HepG2 (cell line): ENCODE measurements around the gene RHOV. TPM values are rescaled to one million over a fixed set of nuclear protein-coding genes. Genes with fewer than 3 reads are reported as not detected.

Source experiments
- CENPBD1 ChIP-seq: sonication (generic); formaldehyde crosslinking; IDR thresholded peaks from 2 replicates; pipeline ENCODE4 v1.8.0; 2022; ENCODE audit warnings: missing genetic modification reagents, low read depth, mild to moderate bottlenecking, borderline replicate concordance
- ETV5 ChIP-seq: IDR thresholded peaks from 2 replicates; pipeline ENCODE4 v1.6.1; 2018; ENCODE audit warnings: missing biosample characterization, missing genetic modification reagents, inconsistent platforms, borderline replicate concordance
- GABPA ChIP-seq, 2 experiments: IDR thresholded peaks; 2 replicates each; pipeline ENCODE4 v1.6.1; 2011 to 2016; ENCODE audit warnings: low read depth in 2 of 2, low read length in 1 of 2, missing biosample characterization in 1 of 2, missing genetic modification characterization in 1 of 2
- HMGA1 ChIP-seq: sonication (generic); formaldehyde crosslinking; conservative IDR thresholded peaks from 2 replicates; pipeline ENCODE4 v1.4.0; 2020; ENCODE audit warnings: missing genetic modification reagents
- HMGXB3 ChIP-seq: sonication (generic); formaldehyde crosslinking; IDR thresholded peaks from 2 replicates; pipeline ENCODE4 v1.4.0; 2020; ENCODE audit warnings: missing genetic modification reagents, borderline replicate concordance
- KLF9 ChIP-seq: IDR thresholded peaks from 2 replicates; pipeline ENCODE4 v1.6.1; 2016; ENCODE audit warnings: low read depth
- LBX2 ChIP-seq: sonication (generic); formaldehyde crosslinking; IDR thresholded peaks from 2 replicates; pipeline ENCODE4 v1.5.0; 2020; ENCODE audit warnings: missing genetic modification reagents, mild to moderate bottlenecking, borderline replicate concordance
- NR2C2 ChIP-seq: sonication (generic); formaldehyde crosslinking; IDR thresholded peaks from 2 replicates; pipeline ENCODE4 v1.4.0; 2020; ENCODE audit warnings: missing genetic modification reagents, mild to moderate bottlenecking, moderate library complexity, borderline replicate concordance
- POGZ ChIP-seq: sonication (generic); formaldehyde crosslinking; IDR thresholded peaks from 2 replicates; pipeline ENCODE4 v1.4.0; 2020; ENCODE audit warnings: mild to moderate bottlenecking, missing genetic modification reagents
- RBAK ChIP-seq: sonication (generic); formaldehyde crosslinking; IDR thresholded peaks from 2 replicates; pipeline ENCODE4 v1.5.1; 2020; ENCODE audit warnings: mild to moderate bottlenecking, missing genetic modification reagents
- RORA ChIP-seq: sonication (generic); formaldehyde crosslinking; IDR thresholded peaks from 2 replicates; pipeline ENCODE4 v1.5.0; 2020; ENCODE audit warnings: mild to moderate bottlenecking, missing genetic modification reagents, moderate library complexity
- SAP130 ChIP-seq: IDR thresholded peaks from 2 replicates; pipeline ENCODE4 v1.6.1; 2016; ENCODE audit warnings: low read depth
- SOX13 ChIP-seq, 3 experiments: fragments of 450-650 bp in 1 of 3; sonication (generic) in 1 of 3; formaldehyde crosslinking in 1 of 3; IDR thresholded peaks in 2 of 3; conservative IDR thresholded peaks in 1 of 3; 2 replicates each; pipeline versions ENCODE4 v1.5.0 to v1.6.1; 2016 to 2020; ENCODE audit warnings: antibody characterized with exemption in 1 of 3, mild to moderate bottlenecking in 1 of 3, missing compliant biosample characterization in 1 of 3, missing genetic modification reagents in 1 of 3, moderate library complexity in 1 of 3
- SRSF9 ChIP-seq: fragments of 200-400 bp; formaldehyde crosslinking; IDR thresholded peaks from 2 replicates; pipeline ENCODE4 v1.6.1; 2018; ENCODE audit warnings: borderline replicate concordance, mild to moderate bottlenecking, low read depth, low read length; ENCODE audit not compliant: insufficient read depth, poor library complexity, severe bottlenecking
- ZNF263 ChIP-seq: sonication (generic); formaldehyde crosslinking; IDR thresholded peaks from 2 replicates; pipeline ENCODE4 v1.4.0; 2020; ENCODE audit warnings: missing genetic modification reagents
- ZNF567 ChIP-seq: sonication (generic); formaldehyde crosslinking; IDR thresholded peaks from 2 replicates; pipeline ENCODE4 v1.8.1; 2023; ENCODE audit warnings: mild to moderate bottlenecking, missing genetic modification reagents, borderline replicate concordance
- ZNF777 ChIP-seq: sonication (generic); formaldehyde crosslinking; IDR thresholded peaks from 2 replicates; pipeline ENCODE4 v1.4.0; 2020; ENCODE audit warnings: missing genetic modification reagents
- polyA plus RNA-seq, 8 experiments: library from polyadenylated mRNA; depleted of rRNA in 3 of 8; stranded (reverse) in 7 of 8; unstranded in 1 of 8; fragments of >200 nt; fragmentation: Illumina TruSeq in 4 of 8; extraction: Trizol in 4 of 8; gene quantifications; 2 replicates each; pipeline versions ENCODE4 v1.2.1 to v1.2.3, GENCODE V29; 2011 to 2016; ENCODE audit warnings: low read depth in 4 of 8, missing spikeins in 1 of 8, mixed read lengths in 1 of 8; ENCODE audit not compliant: insufficient read depth in 1 of 8
- total RNA-seq, 5 experiments: library from RNA; depleted of rRNA; stranded (reverse); fragments of >200 nt; fragmentation: Illumina TruSeq; extraction: Trizol; gene quantifications; 2 replicates each; pipeline ENCODE4 v1.2.3, GENCODE V29; 2016; ENCODE audit warnings: low read depth in 1 of 5
- TF ChIP-seq, protein P1 (sequence below): sonication (generic); formaldehyde crosslinking; IDR thresholded peaks from 2 replicates; pipeline ENCODE4 v1.8.0; 2022; ENCODE audit warnings: missing genetic modification reagents, mild to moderate bottlenecking, moderate library complexity, borderline replicate concordance

RHOV gene
- total and polyA plus RNA-seq, 2 of the 13 experiments (the other 11 are each of a cell fraction or from before 2014, with no cell fraction given), result 0.17 to 0.18 TPM

DNA sequence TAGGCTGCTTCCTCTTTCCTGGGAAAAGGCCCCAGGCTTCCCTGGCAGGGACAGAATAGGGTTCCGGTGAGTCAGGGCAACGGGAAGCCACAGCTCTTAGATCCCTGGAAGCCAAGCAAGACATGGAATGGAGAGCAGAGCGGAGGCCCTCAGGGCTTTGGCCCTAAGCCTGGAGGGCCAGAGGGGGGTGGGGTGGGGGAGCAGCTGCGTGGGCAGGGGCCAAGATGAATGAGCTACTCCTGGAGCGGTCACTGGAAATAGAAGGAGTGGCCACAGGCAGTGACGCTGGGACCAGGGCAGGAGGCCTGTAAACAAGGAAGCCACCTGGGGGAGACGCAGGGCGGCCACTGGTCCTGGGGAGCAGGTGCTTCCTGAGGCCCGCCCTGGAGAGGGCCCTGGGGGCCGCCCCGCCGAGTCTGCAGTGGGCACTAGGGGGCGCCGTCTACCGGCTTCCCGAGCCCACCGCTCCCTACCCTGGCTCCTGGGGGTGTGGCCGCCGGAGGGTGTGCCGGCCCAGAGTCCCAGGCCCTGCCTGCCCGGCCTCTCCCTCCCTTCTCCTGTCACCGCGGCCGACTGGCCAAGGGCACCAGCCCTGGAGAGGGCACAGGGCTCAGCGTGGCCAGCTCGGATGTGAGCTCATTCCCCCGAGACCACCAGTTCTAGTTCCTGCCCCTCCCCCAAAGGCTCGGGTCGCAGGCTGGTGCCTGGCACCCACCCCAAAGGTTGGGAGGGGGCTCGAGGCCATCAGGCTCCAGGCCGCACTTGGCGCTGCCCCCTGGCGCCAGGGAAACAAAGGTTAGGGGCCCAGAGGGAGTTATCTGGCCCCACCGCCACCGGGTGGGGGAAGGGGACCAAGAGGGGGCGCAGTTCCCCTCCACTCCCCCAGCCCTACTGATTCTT lies 32.3 kb upstream of the RHOV start (continued):
- TF ChIP-seq SOX13 (IDR thresholded peaks at IDR 0.05) (no peak), SOX13 (CRISPR knock-in tag; conservative IDR thresholded peaks at IDR 0.05 in 1 of 2, IDR thresholded peaks at IDR 0.05 in 1 of 2) (peak in 1 of 2 experiments; percentile 7; a peak in 1 of 4 replicates), CENPBD1 (CRISPR knock-in tag) (no peak), GABPA (IDR thresholded peaks at IDR 0.05; ENCODE audit: low read depth, low read length) (no peak), GABPA (CRISPR knock-in tag; IDR thresholded peaks at IDR 0.05; ENCODE audit: low read depth) (no peak), RBAK (CRISPR knock-in tag) (no peak), ZNF263 (CRISPR knock-in tag) (peak; percentile 46; the same call in 1 of the 2 replicates), ETV5 (no peak), SRSF9 (no peak), ZNF777 (no peak), HMGXB3 (CRISPR knock-in tag) (no peak), RORA (no peak), POGZ (CRISPR knock-in tag) (peak; percentile 49; the same call in 1 of the 2 replicates), ZNF567 (CRISPR knock-in tag) (no peak), SAP130 (CRISPR knock-in tag) (peak; percentile 85), KLF9 (CRISPR knock-in tag) (peak; percentile 99), LBX2 (no peak), NR2C2 (CRISPR knock-in tag) (no peak), HMGA1 (CRISPR knock-in tag) (no peak)
- TF ChIP-seq, protein P1, sequence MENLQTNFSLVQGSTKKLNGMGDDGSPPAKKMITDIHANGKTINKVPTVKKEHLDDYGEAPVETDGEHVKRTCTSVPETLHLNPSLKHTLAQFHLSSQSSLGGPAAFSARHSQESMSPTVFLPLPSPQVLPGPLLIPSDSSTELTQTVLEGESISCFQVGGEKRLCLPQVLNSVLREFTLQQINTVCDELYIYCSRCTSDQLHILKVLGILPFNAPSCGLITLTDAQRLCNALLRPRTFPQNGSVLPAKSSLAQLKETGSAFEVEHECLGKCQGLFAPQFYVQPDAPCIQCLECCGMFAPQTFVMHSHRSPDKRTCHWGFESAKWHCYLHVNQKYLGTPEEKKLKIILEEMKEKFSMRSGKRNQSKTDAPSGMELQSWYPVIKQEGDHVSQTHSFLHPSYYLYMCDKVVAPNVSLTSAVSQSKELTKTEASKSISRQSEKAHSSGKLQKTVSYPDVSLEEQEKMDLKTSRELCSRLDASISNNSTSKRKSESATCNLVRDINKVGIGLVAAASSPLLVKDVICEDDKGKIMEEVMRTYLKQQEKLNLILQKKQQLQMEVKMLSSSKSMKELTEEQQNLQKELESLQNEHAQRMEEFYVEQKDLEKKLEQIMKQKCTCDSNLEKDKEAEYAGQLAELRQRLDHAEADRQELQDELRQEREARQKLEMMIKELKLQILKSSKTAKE, result no peak
